AG04450 (cell line): ENCODE measurements around the gene GPBAR1. TPM values are rescaled to one million over a fixed set of nuclear protein-coding genes. Genes with fewer than 3 reads are reported as not detected.
A peak's percentile ranks its signal among the peaks of the same experiment; 100 is the strongest.

Experiments used
- CTCF ChIA-PET: fragments of 300-600, 350-600 bp; formaldehyde crosslinking; extraction: SDS; loops from one replicate; lab custom pipeline; 2022; ENCODE audit warnings: antibody characterized with exemption, inconsistent platforms; lab: Charles Lee
- POLR2A ChIA-PET: fragments of 350-600 bp; formaldehyde crosslinking; extraction: SDS; loops from one replicate; lab custom pipeline; 2021; ENCODE audit warnings: antibody characterized with exemption, inconsistent platforms; lab: Yijun Ruan, JAX
- DNase-seq: peaks from one replicate; pipeline ENCODE4 v3.0.0-alpha.2; 2011; ENCODE audit warnings: low read depth, low spot score
- H3K27ac ChIP-seq: one replicate; pipeline ENCODE4 v1.5.1; 2012; ENCODE audit warnings: low read depth, low read length, control low read depth
- H3K27me3 ChIP-seq: one replicate; pipeline ENCODE4 v1.6.0; 2012; ENCODE audit warnings: low read length; ENCODE audit not compliant: control insufficient read depth, insufficient read depth
- H3K4me3 ChIP-seq: 2 replicates; pipeline ENCODE4 v1.5.1; 2011; ENCODE audit warnings: mild to moderate bottlenecking, low read depth, low read length, control low read depth
- H3K9me3 ChIP-seq: 2 replicates; pipeline ENCODE4 v1.5.1; 2012; ENCODE audit warnings: low read length; ENCODE audit not compliant: control insufficient read depth, insufficient read depth
- polyA minus RNA-seq: library from RNA; depleted of rRNA, polyadenylated mRNA; stranded (reverse); fragments of >200 nt; gene quantifications from 2 replicates; pipeline ENCODE4 v1.2.3, GENCODE V29; 2011; rRNA and poly(A)+ RNA removed
- polyA plus RNA-seq: library from polyadenylated mRNA; depleted of rRNA; stranded (reverse); fragments of >200 nt; gene quantifications from 2 replicates; pipeline ENCODE4 v1.2.3, GENCODE V29; 2011; rRNA removed
- TF ChIP-seq, protein P1 (sequence below): IDR thresholded peaks from 2 replicates; pipeline ENCODE4 v1.5.1; 2011; ENCODE audit warnings: low read depth, low read length, control low read depth, inconsistent platforms

The GPBAR1 gene, protein sequence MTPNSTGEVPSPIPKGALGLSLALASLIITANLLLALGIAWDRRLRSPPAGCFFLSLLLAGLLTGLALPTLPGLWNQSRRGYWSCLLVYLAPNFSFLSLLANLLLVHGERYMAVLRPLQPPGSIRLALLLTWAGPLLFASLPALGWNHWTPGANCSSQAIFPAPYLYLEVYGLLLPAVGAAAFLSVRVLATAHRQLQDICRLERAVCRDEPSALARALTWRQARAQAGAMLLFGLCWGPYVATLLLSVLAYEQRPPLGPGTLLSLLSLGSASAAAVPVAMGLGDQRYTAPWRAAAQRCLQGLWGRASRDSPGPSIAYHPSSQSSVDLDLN
- 0.05 TPM in 1 of 2 replicates, not detected in the other for polyA plus RNA-seq
- polyA minus RNA-seq, result 0.17 and 0.23 TPM in 2 replicates

DNA sequence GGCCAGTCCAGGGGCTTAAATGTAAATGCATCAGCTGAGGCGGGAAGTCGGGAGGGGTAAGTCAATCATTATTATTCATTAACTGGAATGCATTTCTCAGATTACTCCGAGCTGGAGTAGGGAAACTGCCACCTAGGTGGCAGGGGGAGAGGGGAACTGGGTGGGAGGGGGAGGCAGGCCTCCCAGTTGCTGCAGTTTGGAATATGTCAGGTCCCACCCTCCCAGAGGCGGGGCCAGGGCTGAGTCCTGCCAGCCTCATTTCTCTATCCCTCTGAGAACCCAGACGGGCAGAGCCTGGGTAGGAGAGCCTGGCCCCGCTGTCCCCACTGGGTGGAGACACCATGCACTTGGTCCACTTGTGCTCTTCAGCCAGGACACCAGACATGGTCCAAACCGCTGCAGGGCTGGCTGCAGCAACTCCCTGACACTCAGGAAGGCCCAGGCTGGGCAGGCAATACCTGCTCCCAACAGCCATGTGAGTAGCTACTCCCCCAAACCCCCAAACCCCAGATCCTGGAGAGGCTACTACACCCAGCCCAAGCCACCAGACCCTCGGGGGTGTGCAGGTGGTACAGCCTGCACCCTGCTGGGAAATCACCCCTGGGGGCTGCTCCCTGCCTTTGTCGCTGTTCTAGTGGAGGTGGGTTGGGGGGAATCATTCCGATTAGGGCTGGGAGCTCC is at the start of gene GPBAR1:
Gene GPBAR1, plus strand, starts transcription at position 274 of the 681 bp plus-strand sequence. CDS start 1,710 bp downstream, outside the sequence.
- no peak within 1 kb of the TSS for H3K4me3 ChIP-seq
- CTCF ChIA-PET, result interaction anchor here (0.6 kb wide), 1 partner anchor 423 kb away, joined by 5 read pairs; no protein-coding TSS in a partner anchor
- TF ChIP-seq, protein P1, sequence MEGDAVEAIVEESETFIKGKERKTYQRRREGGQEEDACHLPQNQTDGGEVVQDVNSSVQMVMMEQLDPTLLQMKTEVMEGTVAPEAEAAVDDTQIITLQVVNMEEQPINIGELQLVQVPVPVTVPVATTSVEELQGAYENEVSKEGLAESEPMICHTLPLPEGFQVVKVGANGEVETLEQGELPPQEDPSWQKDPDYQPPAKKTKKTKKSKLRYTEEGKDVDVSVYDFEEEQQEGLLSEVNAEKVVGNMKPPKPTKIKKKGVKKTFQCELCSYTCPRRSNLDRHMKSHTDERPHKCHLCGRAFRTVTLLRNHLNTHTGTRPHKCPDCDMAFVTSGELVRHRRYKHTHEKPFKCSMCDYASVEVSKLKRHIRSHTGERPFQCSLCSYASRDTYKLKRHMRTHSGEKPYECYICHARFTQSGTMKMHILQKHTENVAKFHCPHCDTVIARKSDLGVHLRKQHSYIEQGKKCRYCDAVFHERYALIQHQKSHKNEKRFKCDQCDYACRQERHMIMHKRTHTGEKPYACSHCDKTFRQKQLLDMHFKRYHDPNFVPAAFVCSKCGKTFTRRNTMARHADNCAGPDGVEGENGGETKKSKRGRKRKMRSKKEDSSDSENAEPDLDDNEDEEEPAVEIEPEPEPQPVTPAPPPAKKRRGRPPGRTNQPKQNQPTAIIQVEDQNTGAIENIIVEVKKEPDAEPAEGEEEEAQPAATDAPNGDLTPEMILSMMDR, result no peak
- no peaks in the 10 kb centered on the region for H3K27me3 ChIP-seq
- no peak for DNase-seq
- POLR2A ChIA-PET, result interaction anchor here (0.9 kb wide), 1 partner anchor 72 kb away, joined by 5 read pairs; no protein-coding TSS in a partner anchor
- no peak within 1 kb of the TSS for H3K27ac ChIP-seq
- no peaks in the 10 kb centered on the region for H3K9me3 ChIP-seq

DNA sequence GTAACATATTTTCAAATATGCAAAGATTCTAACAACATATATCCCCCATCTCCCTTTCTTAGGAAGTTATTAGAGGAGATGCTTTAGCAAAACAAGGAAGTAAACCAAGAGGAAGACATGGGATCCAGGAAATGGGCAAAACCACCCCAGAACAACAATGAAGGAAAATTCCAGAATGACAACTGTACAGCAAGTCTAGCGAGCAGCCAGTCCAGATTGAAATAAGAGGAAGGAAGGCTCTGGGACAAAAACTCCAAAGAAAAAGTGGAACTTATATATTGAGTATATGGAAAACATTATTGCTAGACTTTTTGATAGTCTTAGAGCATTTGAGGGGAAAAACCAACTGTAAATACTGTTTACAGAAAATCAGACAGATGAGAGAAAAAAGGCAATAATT is 46.7 kb upstream of the GPBAR1 start:
- TF ChIP-seq, protein P1, result no peak
- no peak for DNase-seq
- no peak overlapping the region for H3K27ac ChIP-seq
- ChIA-PET POLR2A (no interaction called here), CTCF (no interaction called here)
- H3K9me3 ChIP-seq, result peaks cover 6% of the 10 kb centered on the region; the same call in 1 of the 2 replicates
- no peak overlapping the region for H3K4me3 ChIP-seq
- H3K27me3 ChIP-seq, result peaks cover 5% of the 10 kb centered on the region

GRCh38 chr2:218216336-218216673 is 44.5 kb upstream of the GPBAR1 start:
- CTCF ChIA-PET, result no interaction called here
- Histone ChIP-seq H3K9me3 (peaks cover 6% of the 10 kb centered on the region; the same call in 1 of the 2 replicates), H3K27me3 (peaks cover 2% of the 10 kb centered on the region), H3K4me3 (peak overlapping the region; percentile 96), H3K27ac (peak overlapping the region; percentile 93)
- POLR2A ChIA-PET, result interaction anchor here (0.8 kb wide), 1 partner anchor 13 kb away, joined by 5 read pairs; no protein-coding TSS in a partner anchor
- no peak for DNase-seq
- TF ChIP-seq, protein P1, result no peak

GRCh38 chr2:218216674-218217359 is 44.0 kb upstream of the GPBAR1 start, which contains the start of gene ARPC2:
Gene ARPC2, plus strand, starts transcription at chr2:218217189. Its CDS starts 282 bp downstream, at chr2:218217471.
- CTCF ChIA-PET, result no interaction called here
- POLR2A ChIA-PET, result interaction anchor here (0.8 kb wide), 1 partner anchor 12 kb away, joined by 5 read pairs; no protein-coding TSS in a partner anchor
- H3K27ac ChIP-seq, result peak within 1 kb of the TSS; percentile 93
- peaks cover 6% of the 10 kb centered on the region; the same call in 1 of the 2 replicates for H3K9me3 ChIP-seq
- DNase-seq, result peak; percentile 88
- TF ChIP-seq, protein P1, result no peak
- H3K27me3 ChIP-seq, result no peaks in the 10 kb centered on the region
- peak within 1 kb of the TSS; percentile 96 for H3K4me3 ChIP-seq
